Osteocyte (in vitro differentiated cells): ENCODE data around the gene PITRM1. TPM values are rescaled to one million over a fixed set of nuclear protein-coding genes. Genes with fewer than 3 reads are reported as not detected.
A peak's percentile ranks its signal among the peaks of the same experiment; 100 is the strongest.

Experiments
- DNase-seq: peaks from one replicate; pipeline ENCODE4 v3.0.0; 2021; ENCODE audit warnings: mixed read lengths; ENCODE audit not compliant: unreplicated experiment; ENCODE audit errors: extremely low spot score
- H3K27ac Mint-ChIP-seq: one replicate; pipeline ENCODE4 v1.8.0; 2021; ENCODE audit warnings: mild to moderate bottlenecking, mixed read lengths; ENCODE audit not compliant: unreplicated experiment
- H3K27me3 Mint-ChIP-seq: one replicate; pipeline ENCODE4 v1.8.0; 2021; ENCODE audit warnings: mixed read lengths; ENCODE audit not compliant: unreplicated experiment
- H3K36me3 Mint-ChIP-seq: one replicate; pipeline ENCODE4 v1.8.0; 2021; ENCODE audit warnings: mixed read lengths; ENCODE audit not compliant: unreplicated experiment
- H3K4me1 Mint-ChIP-seq: one replicate; pipeline ENCODE4 v1.8.0; 2021; ENCODE audit warnings: mixed read lengths; ENCODE audit not compliant: unreplicated experiment
- H3K4me3 Mint-ChIP-seq: one replicate; pipeline ENCODE4 v1.8.0; 2021; ENCODE audit warnings: mild to moderate bottlenecking, moderate library complexity, mixed read lengths; ENCODE audit not compliant: unreplicated experiment
- H3K9me3 Mint-ChIP-seq: one replicate; pipeline ENCODE4 v1.8.0; 2021; ENCODE audit warnings: mixed read lengths; ENCODE audit not compliant: unreplicated experiment
- CTCF ChIP-seq: fragments of 200-600 bp; sonication (generic); IDR thresholded peaks from 2 replicates; pipeline ENCODE4 v1.5.0; 2021; ENCODE audit warnings: antibody characterized with exemption, mild to moderate bottlenecking, moderate library complexity
- total RNA-seq: library from RNA; stranded (reverse); gene quantifications from 2 replicates; pipeline ENCODE4 v1.2.1, GENCODE V29; 2021

PITRM1 gene
- total RNA-seq, 1 donor from 2014 or later = 76.5 TPM

DNA sequence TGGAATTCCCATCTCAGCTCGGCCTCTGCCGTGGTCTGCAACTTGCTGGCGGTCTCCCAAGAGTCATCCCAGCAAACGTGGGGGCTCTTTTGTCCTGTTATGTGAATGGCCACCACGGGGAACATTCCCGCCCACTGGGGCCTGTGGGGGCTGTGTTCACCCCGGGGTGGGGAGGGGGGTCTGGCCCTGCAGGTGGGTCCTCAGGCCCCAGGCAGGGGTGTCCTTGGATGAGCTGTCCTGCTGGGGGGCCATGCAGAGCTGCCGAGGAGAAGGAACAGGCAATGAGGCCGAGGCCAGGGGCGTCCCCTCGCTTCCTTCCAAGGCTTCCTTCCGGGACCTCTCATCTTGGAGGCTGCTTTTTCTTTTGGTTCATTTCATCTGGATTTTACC lies 24.4 kb upstream of the PITRM1 start:
- Mint-ChIP-seq H3K9me3 (no peaks in the 10 kb centered on the region), H3K4me1 (peaks cover 32% of the 10 kb centered on the region), H3K36me3 (no peaks in the 10 kb centered on the region), H3K4me3 (no peak overlapping the region), H3K27me3 (no peaks in the 10 kb centered on the region), H3K27ac (peak overlapping the region; percentile 50)
- DNase-seq = peak; percentile 75
- no peak for TF ChIP-seq CTCF

DNA sequence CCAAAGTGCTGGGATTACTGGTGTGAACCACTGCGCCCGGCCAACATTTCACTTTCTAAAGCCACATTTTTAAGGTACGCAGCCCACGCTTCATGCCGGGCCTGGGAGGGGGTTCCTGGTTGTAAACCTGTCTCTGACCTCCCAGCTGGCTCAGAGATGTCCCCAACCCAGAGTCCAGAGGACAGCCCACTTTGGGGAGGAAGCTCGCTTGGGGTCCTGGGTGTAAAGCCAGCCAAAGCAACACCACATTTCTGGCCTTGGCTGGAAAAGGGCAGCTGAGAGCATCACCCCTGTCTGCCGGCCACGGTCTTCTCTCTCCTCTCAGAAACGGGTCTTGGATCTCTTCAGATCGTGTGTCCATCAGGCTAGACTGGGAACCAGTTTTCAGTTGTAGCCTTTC lies 23.9 kb upstream of the PITRM1 start:
- H3K4me1 Mint-ChIP-seq = peaks cover 32% of the 10 kb centered on the region

GRCh38 chr10:3195726-3196125 lies 23.1 kb upstream of the PITRM1 start:
- H3K4me3 Mint-ChIP-seq = no peak overlapping the region
- peak overlapping the region; percentile 50 for H3K27ac Mint-ChIP-seq
- no peak for TF ChIP-seq CTCF
- peaks cover 32% of the 10 kb centered on the region for H3K4me1 Mint-ChIP-seq
- no peaks in the 10 kb centered on the region for H3K27me3 Mint-ChIP-seq
- no peaks in the 10 kb centered on the region for H3K36me3 Mint-ChIP-seq
- no peaks in the 10 kb centered on the region for H3K9me3 Mint-ChIP-seq
- no peak for DNase-seq

More for the DNA sequence above, 23.9 kb upstream of the PITRM1 start:
- Mint-ChIP-seq H3K27me3 (no peaks in the 10 kb centered on the region), H3K36me3 (no peaks in the 10 kb centered on the region), H3K9me3 (no peaks in the 10 kb centered on the region), H3K27ac (peak overlapping the region; percentile 50), H3K4me3 (no peak overlapping the region)
- peak; percentile 69 for DNase-seq
- TF ChIP-seq CTCF = no peak

DNA sequence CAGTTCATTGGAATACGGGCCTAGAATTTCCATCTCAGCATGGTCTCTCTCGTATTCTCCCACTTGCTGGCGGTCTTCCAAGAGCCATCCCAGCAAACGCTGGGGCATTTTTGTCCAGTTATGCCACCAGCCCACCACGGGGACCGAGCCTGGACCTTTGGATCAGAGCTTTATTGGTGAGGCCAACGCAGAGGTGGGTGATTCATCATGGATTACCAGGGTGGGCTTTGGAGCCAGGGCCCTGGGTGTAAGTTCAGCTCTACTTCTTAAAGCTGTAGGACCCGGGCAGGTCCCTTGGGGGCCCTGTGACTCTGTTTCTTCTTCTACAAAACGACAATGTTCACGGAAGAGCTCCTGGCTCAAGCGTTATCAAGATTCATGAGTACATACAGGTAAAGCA lies 22.7 kb upstream of the PITRM1 start:
- H3K27ac Mint-ChIP-seq = no peak overlapping the region

DNA sequence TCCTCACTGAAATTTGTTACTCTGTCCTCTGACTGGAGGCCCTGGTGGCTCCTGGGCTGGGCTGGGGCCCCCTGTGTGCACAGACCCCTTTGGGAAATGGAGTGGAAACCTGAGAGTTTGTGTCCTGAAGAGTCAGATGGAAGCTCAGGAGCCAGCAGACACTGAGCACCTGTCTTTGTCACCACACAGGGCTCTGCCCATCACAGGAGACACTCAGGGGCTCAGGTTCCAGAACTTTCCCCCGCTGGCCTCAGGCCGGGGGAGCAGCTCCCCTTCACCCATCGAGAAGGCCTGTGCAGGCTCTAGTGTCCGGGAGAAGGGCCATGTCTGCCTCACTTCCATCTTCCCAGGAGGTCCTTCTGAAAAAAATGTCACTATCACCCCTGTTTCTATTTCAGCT lies 22.3 kb upstream of the PITRM1 start:
- Mint-ChIP-seq H3K4me1 (peaks cover 32% of the 10 kb centered on the region), H3K27ac (peak overlapping the region; percentile 29), H3K36me3 (no peaks in the 10 kb centered on the region), H3K9me3 (no peaks in the 10 kb centered on the region), H3K4me3 (no peak overlapping the region), H3K27me3 (no peaks in the 10 kb centered on the region)
- no peak for TF ChIP-seq CTCF
- DNase-seq = peak; percentile 59

More for the DNA sequence above, 22.7 kb upstream of the PITRM1 start:
- H3K9me3 Mint-ChIP-seq = no peaks in the 10 kb centered on the region
- no peaks in the 10 kb centered on the region for H3K27me3 Mint-ChIP-seq
- no peak for DNase-seq
- H3K4me1 Mint-ChIP-seq = peaks cover 32% of the 10 kb centered on the region
- TF ChIP-seq CTCF = no peak
- no peak overlapping the region for H3K4me3 Mint-ChIP-seq
- no peaks in the 10 kb centered on the region for H3K36me3 Mint-ChIP-seq
